ENCODE results near the gene CAMTA2.

Gene CAMTA2

GRCh38 chr17:4999430-5000093 is 12.1 kb upstream of the CAMTA2 start:
- no peak for DNase-seq (ENCODE audit: low read depth)

GRCh38 chr17:4998732-4999429 is 11.4 kb upstream of the CAMTA2 start:
- DNase-seq (ENCODE audit: low read depth) = no peak

- peak; percentile 34 for DNase-seq (ENCODE audit: low read depth)
Measured at GRCh38 chr17:4998027-4998731, 10.7 kb upstream of the CAMTA2 start.

GRCh38 chr17:4997302-4998026 is 10.0 kb upstream of the CAMTA2 start, which contains the start of the genes INCA1 and KIF1C:
Gene INCA1, minus strand, starts transcription at chr17:4997522. Its CDS starts 3,085 bp downstream, at chr17:4994437.
Gene KIF1C, plus strand, starts transcription at chr17:4997950. Its CDS starts 2,297 bp downstream, at chr17:5000247.
- DNase-seq (ENCODE audit: low read depth) = peak; percentile 91

- no peak for DNase-seq (ENCODE audit: low read depth)
Measured at GRCh38 chr17:4994081-4994595, 6.7 kb upstream of the CAMTA2 start.

GRCh38 chr17:4987767-4988567 is 492 bp upstream of the CAMTA2 start:
- DNase-seq (ENCODE audit: low read depth) = peak; percentile 43

GRCh38 chr17:4986403-4986802 is 1.1 kb downstream of the CAMTA2 start:
- peak; percentile 30 for DNase-seq (ENCODE audit: low read depth)

GRCh38 chr17:4982305-4982704 is 5.2 kb downstream of the CAMTA2 start:
- no peak for DNase-seq (ENCODE audit: low read depth)

- peak; percentile 42 for DNase-seq (ENCODE audit: low read depth)
Measured at GRCh38 chr17:4980644-4981216, 6.7 kb downstream of the CAMTA2 start.

GRCh38 chr17:4978726-4979125 is 8.7 kb downstream of the CAMTA2 start:
- no peak for DNase-seq (ENCODE audit: low read depth)

GRCh38 chr17:4974115-4974670 is 13.3 kb downstream of the CAMTA2 start:
- no peak for DNase-seq (ENCODE audit: low read depth)

- DNase-seq (ENCODE audit: low read depth) = no peak
Measured at GRCh38 chr17:4973256-4974114, 14.0 kb downstream of the CAMTA2 start.

- DNase-seq (ENCODE audit: low read depth) = no peak
Measured at GRCh38 chr17:4972752-4973151, 14.7 kb downstream of the CAMTA2 start.

- DNase-seq (ENCODE audit: low read depth) = no peak
Measured at GRCh38 chr17:4972322-4972721, 15.2 kb downstream of the CAMTA2 start.

GRCh38 chr17:4971826-4972225 is 15.6 kb downstream of the CAMTA2 start:
- DNase-seq (ENCODE audit: low read depth) = no peak

GRCh38 chr17:4970273-4970672 is 17.2 kb downstream of the CAMTA2 start:
- DNase-seq (ENCODE audit: low read depth) = no peak

- DNase-seq (ENCODE audit: low read depth) = peak; percentile 57
Measured at GRCh38 chr17:4969551-4970173, 17.8 kb downstream of the CAMTA2 start.

GRCh38 chr17:4969047-4969550 is 18.4 kb downstream of the CAMTA2 start:
- DNase-seq (ENCODE audit: low read depth) = peak; percentile 97
